ENCODE results near the gene CNTNAP2. TPM values are rescaled to one million over a fixed set of nuclear protein-coding genes. Genes with fewer than 3 reads are reported as not detected.
A peak's percentile ranks its signal among the peaks of the same experiment; 100 is the strongest.

The CNTNAP2 gene
- total and polyA plus RNA-seq, 7 experiments from 2014 or later = 0.02 to 0.48 (median 0.24) TPM; not detected in 2

GRCh38 chr7:147282204-147282603 is 1165.6 kb downstream of the CNTNAP2 start:
- no peak overlapping the region for H3K4me3 Mint-ChIP-seq

DNA sequence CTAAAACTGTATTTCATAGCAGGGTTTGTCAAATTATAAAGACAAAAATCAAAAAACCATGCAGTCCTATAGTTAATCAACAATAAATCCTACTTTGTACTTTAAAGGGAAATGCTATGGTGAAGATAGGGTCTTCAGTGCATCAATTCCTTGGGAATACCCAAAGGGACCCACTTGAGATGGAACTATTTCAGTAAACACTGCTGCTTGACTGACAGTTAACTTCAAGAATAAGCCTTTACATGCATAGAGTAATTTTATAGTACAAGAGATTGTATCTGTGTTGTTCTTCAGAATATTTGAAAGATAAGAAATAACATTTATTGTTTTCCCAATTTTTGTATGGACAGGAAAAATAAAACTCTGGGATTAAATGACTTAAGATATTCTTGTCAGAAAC is 1179.6 kb downstream of the CNTNAP2 start:
- Mint-ChIP-seq H3K4me3 (no peak overlapping the region), H3K9me3 (peaks cover 0 to 4% (median 0%) of the 10 kb centered on the region in 11 donors), H3K36me3 (no peaks in the 10 kb centered on the region), H3K27me3 (no peaks in the 10 kb centered on the region), H3K4me1 (no peaks in the 10 kb centered on the region), H3K27ac (no peak overlapping the region)
- H3K36me3 ChIP-seq (ENCODE audit: control insufficient read depth in 2 of 3, insufficient read depth in 3 of 3, low read length in 3 of 3) = no peaks in the 10 kb centered on the region
- CTCF ChIA-PET = no interaction called here
- H3K9me3 ChIP-seq (ENCODE audit: control insufficient read depth in 2 of 3, low read length in 3 of 3) = no peaks in the 10 kb centered on the region
- intact Hi-C loops (cut with micrococcal nuclease) = no loop called here
- no peak for ATAC-seq
- no peaks in the 10 kb centered on the region for H3K4me1 ChIP-seq (ENCODE audit: control insufficient read depth in 2 of 2, insufficient read depth in 2 of 2, low read length in 2 of 2)
- POLR2A ChIA-PET = no interaction called here
- DNase-seq = no peak
- H3K27ac ChIP-seq (ENCODE audit: low read depth, low read length) = no peak overlapping the region
- no peaks in the 10 kb centered on the region for H3K27me3 ChIP-seq (ENCODE audit: control insufficient read depth in 2 of 2, insufficient read depth in 2 of 2, low read length in 2 of 2)
- no peak overlapping the region for H3K4me3 ChIP-seq (ENCODE audit: low read length)

More at GRCh38 chr7:147282204-147282603, 1165.6 kb downstream of the CNTNAP2 start:
- no peaks in the 10 kb centered on the region for H3K36me3 Mint-ChIP-seq
- POLR2A ChIA-PET = no interaction called here
- H3K27me3 ChIP-seq (ENCODE audit: control insufficient read depth in 2 of 2, insufficient read depth in 2 of 2, low read length in 2 of 2) = no peaks in the 10 kb centered on the region
- no peaks in the 10 kb centered on the region for H3K4me1 Mint-ChIP-seq
- H3K36me3 ChIP-seq (ENCODE audit: control insufficient read depth in 2 of 3, insufficient read depth in 3 of 3, low read length in 3 of 3) = no peaks in the 10 kb centered on the region
- ATAC-seq = no peak
- no peaks in the 10 kb centered on the region for H3K9me3 ChIP-seq (ENCODE audit: control insufficient read depth in 2 of 3, low read length in 3 of 3)
- no peak overlapping the region for H3K4me3 ChIP-seq (ENCODE audit: low read length)
- peaks cover 0 to 7% (median 3%) of the 10 kb centered on the region in 11 donors for H3K9me3 Mint-ChIP-seq
- no peaks in the 10 kb centered on the region for H3K27me3 Mint-ChIP-seq
- no peak overlapping the region for H3K27ac Mint-ChIP-seq
- H3K4me1 ChIP-seq (ENCODE audit: control insufficient read depth in 2 of 2, insufficient read depth in 2 of 2, low read length in 2 of 2) = no peaks in the 10 kb centered on the region
- intact Hi-C loops (cut with micrococcal nuclease) = no loop called here
- H3K27ac ChIP-seq (ENCODE audit: low read depth, low read length) = no peak overlapping the region
- no peak for DNase-seq
- CTCF ChIA-PET = no interaction called here

- H3K27me3 Mint-ChIP-seq = no peaks in the 10 kb centered on the region
- no peaks in the 10 kb centered on the region for H3K36me3 Mint-ChIP-seq
- ChIA-PET CTCF (no interaction called here), POLR2A (no interaction called here)
- Histone ChIP-seq H3K9me3 (ENCODE audit: control insufficient read depth in 2 of 3, low read length in 3 of 3) (no peaks in the 10 kb centered on the region), H3K27ac (ENCODE audit: low read depth, low read length) (no peak overlapping the region), H3K4me1 (ENCODE audit: control insufficient read depth in 2 of 2, insufficient read depth in 2 of 2, low read length in 2 of 2) (no peaks in the 10 kb centered on the region), H3K36me3 (ENCODE audit: control insufficient read depth in 2 of 3, insufficient read depth in 3 of 3, low read length in 3 of 3) (no peaks in the 10 kb centered on the region), H3K27me3 (ENCODE audit: control insufficient read depth in 2 of 2, insufficient read depth in 2 of 2, low read length in 2 of 2) (no peaks in the 10 kb centered on the region), H3K4me3 (ENCODE audit: low read length) (no peak overlapping the region)
- peaks cover 0 to 4% (median 0%) of the 10 kb centered on the region in 11 donors for H3K9me3 Mint-ChIP-seq
- no peak for ATAC-seq
- intact Hi-C loops (cut with micrococcal nuclease) = no loop called here
- H3K4me3 Mint-ChIP-seq = no peak overlapping the region
- no peak for DNase-seq
- H3K27ac Mint-ChIP-seq = no peak overlapping the region
- no peaks in the 10 kb centered on the region for H3K4me1 Mint-ChIP-seq
Observed at GRCh38 chr7:147296986-147297385, 1180.4 kb downstream of the CNTNAP2 start.

GRCh38 chr7:147298611-147299043 is 1182.0 kb downstream of the CNTNAP2 start:
- Mint-ChIP-seq H3K27me3 (no peaks in the 10 kb centered on the region), H3K9me3 (peaks cover 0 to 2% (median 0%) of the 10 kb centered on the region in 11 donors), H3K4me3 (no peak overlapping the region), H3K36me3 (no peaks in the 10 kb centered on the region), H3K27ac (no peak overlapping the region), H3K4me1 (no peaks in the 10 kb centered on the region)
- H3K4me3 ChIP-seq (ENCODE audit: low read length) = no peak overlapping the region
- ChIA-PET POLR2A (no interaction called here), CTCF (no interaction called here)
- H3K27me3 ChIP-seq (ENCODE audit: control insufficient read depth in 2 of 2, insufficient read depth in 2 of 2, low read length in 2 of 2) = no peaks in the 10 kb centered on the region
- no peaks in the 10 kb centered on the region for H3K36me3 ChIP-seq (ENCODE audit: control insufficient read depth in 2 of 3, insufficient read depth in 3 of 3, low read length in 3 of 3)
- no peaks in the 10 kb centered on the region for H3K4me1 ChIP-seq (ENCODE audit: control insufficient read depth in 2 of 2, insufficient read depth in 2 of 2, low read length in 2 of 2)
- ATAC-seq = no peak
- H3K9me3 ChIP-seq (ENCODE audit: control insufficient read depth in 2 of 3, low read length in 3 of 3) = no peaks in the 10 kb centered on the region
- no peak for DNase-seq
- H3K27ac ChIP-seq (ENCODE audit: low read depth, low read length) = no peak overlapping the region
- intact Hi-C loops (cut with micrococcal nuclease) = no loop called here

DNA sequence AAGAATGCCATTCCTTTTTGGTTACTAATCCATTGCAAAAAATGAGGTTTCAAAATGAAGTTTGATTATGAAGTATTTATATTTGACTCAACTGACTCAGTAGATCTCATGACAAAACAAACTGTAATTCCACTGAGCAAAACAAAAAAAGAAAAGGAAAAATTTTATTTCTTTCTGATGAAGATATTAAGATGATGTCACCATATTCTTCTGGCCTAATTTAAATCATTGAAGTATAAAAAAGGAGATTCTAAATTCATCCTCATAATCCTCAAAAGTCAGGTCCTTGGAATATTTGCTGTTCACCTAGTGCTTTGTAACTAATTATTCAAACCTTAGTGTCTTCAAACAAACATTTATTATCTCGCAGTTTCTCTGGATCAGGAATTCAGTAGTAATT is 1183.7 kb downstream of the CNTNAP2 start:
- Mint-ChIP-seq H3K27me3 (no peaks in the 10 kb centered on the region), H3K9me3 (peaks cover 0 to 8% (median 0%) of the 10 kb centered on the region in 11 donors), H3K4me1 (peaks cover 0 to 1% (median 0%) of the 10 kb centered on the region in 7 donors), H3K4me3 (no peak overlapping the region), H3K36me3 (no peaks in the 10 kb centered on the region), H3K27ac (no peak overlapping the region)
- no peak overlapping the region for H3K27ac ChIP-seq (ENCODE audit: low read depth, low read length)
- POLR2A ChIA-PET = no interaction called here
- intact Hi-C loops (cut with micrococcal nuclease) = no loop called here
- H3K36me3 ChIP-seq (ENCODE audit: control insufficient read depth in 2 of 3, insufficient read depth in 3 of 3, low read length in 3 of 3) = no peaks in the 10 kb centered on the region
- no peak overlapping the region for H3K4me3 ChIP-seq (ENCODE audit: low read length)
- H3K27me3 ChIP-seq (ENCODE audit: control insufficient read depth in 2 of 2, insufficient read depth in 2 of 2, low read length in 2 of 2) = no peaks in the 10 kb centered on the region
- DNase-seq = no peak
- H3K9me3 ChIP-seq (ENCODE audit: control insufficient read depth in 2 of 3, low read length in 3 of 3) = no peaks in the 10 kb centered on the region
- no peak for ATAC-seq
- no peaks in the 10 kb centered on the region for H3K4me1 ChIP-seq (ENCODE audit: control insufficient read depth in 2 of 2, insufficient read depth in 2 of 2, low read length in 2 of 2)
- CTCF ChIA-PET = no interaction called here

DNA sequence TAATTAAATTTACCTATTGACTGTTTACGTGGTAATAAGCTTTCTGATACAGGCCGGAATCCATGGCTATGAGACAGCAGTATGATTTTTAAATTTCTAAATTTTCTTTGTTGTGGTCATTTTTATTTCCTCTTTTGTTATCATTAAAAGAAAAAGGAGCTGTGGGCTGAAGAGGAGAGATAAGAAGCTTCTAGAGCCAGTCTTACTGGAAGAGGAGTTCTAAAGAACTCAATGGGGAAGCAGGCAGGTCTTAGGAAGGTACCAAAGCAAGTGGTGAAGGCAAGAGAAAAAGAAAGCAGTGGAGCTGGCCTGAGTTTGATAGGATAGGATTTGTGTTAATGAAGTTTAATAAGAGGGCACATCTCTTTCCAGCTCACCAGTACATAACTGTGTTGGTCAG is 1187.8 kb downstream of the CNTNAP2 start:
- no peak overlapping the region for H3K27ac ChIP-seq (ENCODE audit: low read depth, low read length)
- peak; percentile 50 for ATAC-seq
- no peaks in the 10 kb centered on the region for H3K9me3 ChIP-seq (ENCODE audit: control insufficient read depth in 2 of 3, low read length in 3 of 3)
- Mint-ChIP-seq H3K4me1 (peaks cover 0 to 1% (median 0%) of the 10 kb centered on the region in 7 donors), H3K9me3 (peaks cover 0 to 23% (median 6%) of the 10 kb centered on the region in 11 donors), H3K27me3 (no peaks in the 10 kb centered on the region), H3K27ac (no peak overlapping the region), H3K4me3 (no peak overlapping the region), H3K36me3 (no peaks in the 10 kb centered on the region)
- intact Hi-C loops (cut with micrococcal nuclease) = no loop called here
- DNase-seq = no peak
- H3K4me3 ChIP-seq (ENCODE audit: low read length) = no peak overlapping the region
- H3K4me1 ChIP-seq (ENCODE audit: control insufficient read depth in 2 of 2, insufficient read depth in 2 of 2, low read length in 2 of 2) = no peaks in the 10 kb centered on the region
- CTCF ChIA-PET = no interaction called here
- no peaks in the 10 kb centered on the region for H3K36me3 ChIP-seq (ENCODE audit: control insufficient read depth in 2 of 3, insufficient read depth in 3 of 3, low read length in 3 of 3)
- H3K27me3 ChIP-seq (ENCODE audit: control insufficient read depth in 2 of 2, insufficient read depth in 2 of 2, low read length in 2 of 2) = no peaks in the 10 kb centered on the region
- POLR2A ChIA-PET = no interaction called here

DNA sequence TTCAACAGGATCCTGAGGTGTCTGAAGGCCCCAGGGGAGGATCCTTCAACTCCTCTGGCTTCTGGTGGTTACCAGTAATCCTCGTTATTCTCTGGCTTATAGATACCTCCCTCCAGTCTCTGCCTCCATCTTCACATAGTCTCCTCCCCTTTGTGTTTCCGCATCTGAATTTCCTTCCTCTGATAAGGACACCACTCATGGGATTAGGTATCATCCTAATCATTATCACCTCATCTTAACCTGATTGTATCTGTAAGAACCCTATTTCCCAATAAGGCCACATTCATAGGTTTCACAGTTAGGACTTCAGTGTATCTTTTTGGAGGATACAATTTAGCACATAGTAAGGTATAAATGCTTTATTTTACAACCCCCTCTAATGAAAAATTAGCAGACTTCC is 1189.2 kb downstream of the CNTNAP2 start:
- H3K36me3 Mint-ChIP-seq = no peaks in the 10 kb centered on the region
- H3K9me3 Mint-ChIP-seq = peaks cover 0 to 23% (median 7%) of the 10 kb centered on the region in 11 donors
- no peaks in the 10 kb centered on the region for H3K9me3 ChIP-seq (ENCODE audit: control insufficient read depth in 2 of 3, low read length in 3 of 3)
- POLR2A ChIA-PET = no interaction called here
- H3K27me3 Mint-ChIP-seq = no peaks in the 10 kb centered on the region
- H3K27ac Mint-ChIP-seq = no peak overlapping the region
- no peak overlapping the region for H3K4me3 Mint-ChIP-seq
- H3K4me1 ChIP-seq (ENCODE audit: control insufficient read depth in 2 of 2, insufficient read depth in 2 of 2, low read length in 2 of 2) = no peaks in the 10 kb centered on the region
- no peak overlapping the region for H3K4me3 ChIP-seq (ENCODE audit: low read length)
- H3K27ac ChIP-seq (ENCODE audit: low read depth, low read length) = no peak overlapping the region
- ATAC-seq (peak; percentile 57), DNase-seq (no peak)
- no peaks in the 10 kb centered on the region for H3K36me3 ChIP-seq (ENCODE audit: control insufficient read depth in 2 of 3, insufficient read depth in 3 of 3, low read length in 3 of 3)
- CTCF ChIA-PET = no interaction called here
- H3K27me3 ChIP-seq (ENCODE audit: control insufficient read depth in 2 of 2, insufficient read depth in 2 of 2, low read length in 2 of 2) = no peaks in the 10 kb centered on the region
- intact Hi-C loops (cut with micrococcal nuclease) = no loop called here
- peaks cover 0 to 1% (median 0%) of the 10 kb centered on the region in 7 donors for H3K4me1 Mint-ChIP-seq
